HCT116 (cell line): ENCODE results near the gene TMEM178B. TPM values are rescaled to one million over a fixed set of nuclear protein-coding genes. Genes with fewer than 3 reads are reported as not detected.

Experiments
- ATAC-seq: fragments of 200-7000 bp; cut with Tn5 transposase; 2 replicates; pipeline ENCODE4 v1.9.1; 2020; ENCODE audit warnings: mild to moderate bottlenecking, moderate library complexity
- BruUV-seq: library from RNA; stranded (reverse); fragments of 400-500 nt; replicated peaks from 2 replicates; lab custom pipeline; 2021; lab: Mats Ljungman, UMichigan
- CTCF ChIA-PET: fragments of 300-600 bp; sonication (Branson Sonifier 250); formaldehyde crosslinking; loops from one replicate; lab custom pipeline; 2021; ENCODE audit warnings: antibody characterized with exemption; lab: Charles Lee
- POLR2A ChIA-PET: fragments of 300-600, 350-600 bp; sonication (Branson Sonifier 250); formaldehyde crosslinking; loops from one replicate; lab custom pipeline; 2021; ENCODE audit warnings: antibody characterized with exemption; lab: Charles Lee
- RAD21 ChIA-PET, 2 experiments: fragments of 300-600 bp; sonication (Branson Sonifier 250); formaldehyde crosslinking; loops; one replicate each; lab custom pipeline; 2023; ENCODE audit warnings: low total read pairs in 2 of 2; ENCODE audit not compliant: uncharacterized antibody in 2 of 2, unreplicated experiment in 2 of 2, low non-redundant PET in 1 of 2; lab: Charles Lee
- DNase-seq: peaks from one replicate; pipeline ENCODE4 v3.0.0-alpha.2; 2010; ENCODE audit warnings: low read depth, low spot score
- H2AFZ ChIP-seq: fragments of 200-600 bp; shearing (Covaris generic), sonication (generic); 2 replicates; pipeline ENCODE4 v1.6.1; 2017; ENCODE audit warnings: low read depth, mixed run types, mixed read lengths, antibody characterized with exemption, low read length; ENCODE audit not compliant: poor library complexity, severe bottlenecking
- H3K27ac ChIP-seq: 2 replicates; pipeline ENCODE4 v1.5.1; 2012; ENCODE audit warnings: low read depth, low read length
- H3K27me3 ChIP-seq: fragments of 200-600 bp; sonication (generic); 2 replicates; pipeline ENCODE4 v1.6.1; 2016; ENCODE audit warnings: mixed run types, low read length, mixed read lengths; ENCODE audit not compliant: insufficient read depth
- H3K36me3 ChIP-seq, 2 experiments: fragments of 200-500 bp in 1 of 2; fragments of 200-600 bp in 1 of 2; sonication (Bioruptor generic) in 1 of 2; sonication (generic) in 1 of 2; 2 replicates each; pipeline versions ENCODE4 v1.5.1 to v1.6.1; 2014 to 2016; ENCODE audit warnings: low read length in 2 of 2, inconsistent platforms in 1 of 2, mixed read lengths in 1 of 2, mixed run types in 1 of 2; ENCODE audit not compliant: insufficient read depth in 2 of 2, control insufficient read depth in 1 of 2
- H3K4me1 ChIP-seq, 2 experiments: fragments of 200-600 bp in 1 of 2; sonication (generic) in 1 of 2; 2 replicates each; pipeline versions ENCODE4 v1.5.1 to v1.6.1; 2012 to 2017; ENCODE audit warnings: low read length in 2 of 2, inconsistent platforms in 1 of 2, mild to moderate bottlenecking in 1 of 2, mixed read lengths in 1 of 2, mixed run types in 1 of 2, moderate library complexity in 1 of 2; ENCODE audit not compliant: insufficient read depth in 2 of 2, control insufficient read depth in 1 of 2
- H3K4me2 ChIP-seq: fragments of 200-600 bp; sonication (generic); 2 replicates; pipeline ENCODE4 v1.6.1; 2017; ENCODE audit warnings: mixed run types, low read length, mixed read lengths
- H3K4me3 ChIP-seq, 2 experiments: fragments of 200-600 bp in 1 of 2; sonication (generic) in 1 of 2; replicated peaks in 1 of 2; 2 replicates each; pipeline ENCODE4 v1.5.1; 2011 to 2016; ENCODE audit warnings: low read length in 2 of 2, control low read depth in 1 of 2, low read depth in 1 of 2, mild to moderate bottlenecking in 1 of 2, mixed read lengths in 1 of 2, mixed run types in 1 of 2
- H3K79me2 ChIP-seq: fragments of 200-600 bp; sonication (generic); 2 replicates; pipeline ENCODE4 v1.6.1; 2017; ENCODE audit warnings: mild to moderate bottlenecking, mixed run types, low read length, moderate library complexity, mixed read lengths; ENCODE audit not compliant: insufficient read depth
- H3K9ac ChIP-seq: fragments of 200-600 bp; sonication (generic); 2 replicates; pipeline ENCODE4 v1.6.1; 2016; ENCODE audit warnings: low read length, mixed read lengths
- H3K9me2 ChIP-seq: fragments of 200-600 bp; sonication (generic), shearing (Covaris generic); 2 replicates; pipeline ENCODE4 v1.6.1; 2017; ENCODE audit warnings: mixed run types, mild to moderate bottlenecking, moderate library complexity; ENCODE audit not compliant: insufficient read depth
- H3K9me3 ChIP-seq, 2 experiments: fragments of 200-500 bp in 1 of 2; fragments of 200-600 bp in 1 of 2; sonication (Bioruptor generic) in 1 of 2; sonication (generic) in 1 of 2; 2 replicates each; pipeline ENCODE4 v1.6.1; 2014 to 2017; ENCODE audit warnings: low read length in 2 of 2, mixed read lengths in 2 of 2, inconsistent platforms in 1 of 2, low read depth in 1 of 2, mild to moderate bottlenecking in 1 of 2, mixed run types in 1 of 2, moderate library complexity in 1 of 2; ENCODE audit not compliant: control insufficient read depth in 1 of 2, insufficient read depth in 1 of 2
- H4K20me1 ChIP-seq: fragments of 200-600 bp; sonication (generic), shearing (Covaris generic); 2 replicates; pipeline ENCODE4 v1.6.1; 2017; ENCODE audit warnings: mixed run types, mild to moderate bottlenecking, moderate library complexity; ENCODE audit not compliant: insufficient read depth
- EGR1 ChIP-seq: IDR thresholded peaks from 2 replicates; pipeline ENCODE4 v1.6.1; 2012; ENCODE audit warnings: low read depth
- ELF1 ChIP-seq: IDR thresholded peaks from 2 replicates; pipeline ENCODE4 v1.6.1; 2012; ENCODE audit warnings: low read depth, borderline replicate concordance
- FOSL1 ChIP-seq: IDR thresholded peaks from 2 replicates; pipeline ENCODE4 v1.6.1; 2012; ENCODE audit warnings: low read depth
- MAX ChIP-seq: IDR thresholded peaks from 2 replicates; pipeline ENCODE4 v1.6.1; 2012
- POLR2A ChIP-seq: IDR thresholded peaks from 2 replicates; pipeline ENCODE4 v1.7.0; 2011; ENCODE audit warnings: borderline replicate concordance; ENCODE audit not compliant: insufficient read depth, insufficient read length; ENCODE audit errors: extremely low read depth
- POLR2AphosphoS5 ChIP-seq: IDR thresholded peaks from 2 replicates; pipeline ENCODE4 v1.6.1; 2011; ENCODE audit warnings: mild to moderate bottlenecking, low read depth, low read length, moderate library complexity
- RAD21 ChIP-seq: IDR thresholded peaks from 2 replicates; pipeline ENCODE4 v1.6.1; 2012; ENCODE audit warnings: low read depth, mild to moderate bottlenecking
- SIN3A ChIP-seq: IDR thresholded peaks from 2 replicates; pipeline ENCODE4 v1.6.1; 2012; ENCODE audit warnings: low read depth
- SP1 ChIP-seq: IDR thresholded peaks from 2 replicates; pipeline ENCODE4 v1.6.1; 2012; ENCODE audit warnings: low read depth
- SRF ChIP-seq: IDR thresholded peaks from 2 replicates; pipeline ENCODE4 v1.6.1; 2012; ENCODE audit warnings: low read depth
- TCF7L2 ChIP-seq: IDR thresholded peaks from 2 replicates; pipeline ENCODE4 v1.7.0; 2011; ENCODE audit warnings: borderline replicate concordance, inconsistent platforms; ENCODE audit not compliant: insufficient read depth, insufficient read length; ENCODE audit errors: extremely low read depth
- YY1 ChIP-seq: IDR thresholded peaks from 2 replicates; pipeline ENCODE4 v1.6.1; 2011; ENCODE audit warnings: low read length, low read depth, moderate library complexity, mild to moderate bottlenecking; ENCODE audit not compliant: insufficient replicate concordance; ENCODE audit errors: extremely low read depth
- ZFX ChIP-seq: fragments of 450-650 bp; IDR thresholded peaks from 2 replicates; pipeline ENCODE4 v1.6.1; 2017
- ZNF274 ChIP-seq: fragments of 200-500 bp; sonication (Bioruptor generic); IDR thresholded peaks from 2 replicates; pipeline ENCODE4 v1.6.1; 2014; ENCODE audit warnings: mild to moderate bottlenecking, low read depth, low read length, inconsistent platforms
- intact Hi-C: fragments of 100-400 bp; cut with micrococcal nuclease; formaldehyde crosslinking; loops from 2 replicates; pipeline ENCODE4 v1.10.0; 2022
- total RNA-seq: library from RNA; stranded (reverse); gene quantifications from one replicate; pipeline ENCODE4 v1.2.1, GENCODE V29; 2021; ENCODE audit not compliant: unreplicated experiment
- TF ChIP-seq, protein P1 (sequence below): IDR thresholded peaks from 2 replicates; pipeline ENCODE4 v1.6.1; 2011; ENCODE audit warnings: mild to moderate bottlenecking, low read length, moderate library complexity; ENCODE audit not compliant: insufficient replicate concordance; ENCODE audit errors: extremely low read depth
- TF ChIP-seq, protein P2 (sequence below), 3 experiments: fragments of 200-600 bp in 1 of 3; sonication (generic) in 1 of 3; IDR thresholded peaks in 2 of 3; conservative IDR thresholded peaks in 1 of 3; 2 replicates each; pipeline ENCODE4 v1.5.1; 2012 to 2017; ENCODE audit warnings: low read depth in 2 of 3, low read length in 2 of 3, antibody characterized with exemption in 1 of 3, borderline replicate concordance in 1 of 3, control low read depth in 1 of 3, mild to moderate bottlenecking in 1 of 3, mixed read lengths in 1 of 3, mixed run types in 1 of 3, moderate library complexity in 1 of 3; ENCODE audit not compliant: insufficient read depth in 1 of 3

Gene TMEM178B
- total RNA-seq, 1 experiment from 2014 or later = 0.02 TPM

- H3K9ac ChIP-seq = no peak overlapping the region
- no peak overlapping the region for H2AFZ ChIP-seq
- H3K79me2 ChIP-seq = no peaks in the 10 kb centered on the region
- no peak for DNase-seq
- no peaks in the 10 kb centered on the region for H3K4me1 ChIP-seq
- H3K36me3 ChIP-seq = no peaks in the 10 kb centered on the region
- POLR2A ChIA-PET = no interaction called here
- H3K27ac ChIP-seq = no peak overlapping the region
- H3K4me2 ChIP-seq = no peak overlapping the region
- H3K9me2 ChIP-seq = no peaks in the 10 kb centered on the region
- H3K27me3 ChIP-seq = peaks cover 21% of the 10 kb centered on the region
- TF ChIP-seq ZNF274 (no peak), EGR1 (no peak), RAD21 (no peak), YY1 (no peak), SIN3A (no peak), POLR2AphosphoS5 (no peak), SP1 (no peak), SRF (no peak), FOSL1 (no peak), ELF1 (no peak), POLR2A (no peak), TCF7L2 (no peak), ZFX (no peak), MAX (no peak)
- TF ChIP-seq, protein P1, sequence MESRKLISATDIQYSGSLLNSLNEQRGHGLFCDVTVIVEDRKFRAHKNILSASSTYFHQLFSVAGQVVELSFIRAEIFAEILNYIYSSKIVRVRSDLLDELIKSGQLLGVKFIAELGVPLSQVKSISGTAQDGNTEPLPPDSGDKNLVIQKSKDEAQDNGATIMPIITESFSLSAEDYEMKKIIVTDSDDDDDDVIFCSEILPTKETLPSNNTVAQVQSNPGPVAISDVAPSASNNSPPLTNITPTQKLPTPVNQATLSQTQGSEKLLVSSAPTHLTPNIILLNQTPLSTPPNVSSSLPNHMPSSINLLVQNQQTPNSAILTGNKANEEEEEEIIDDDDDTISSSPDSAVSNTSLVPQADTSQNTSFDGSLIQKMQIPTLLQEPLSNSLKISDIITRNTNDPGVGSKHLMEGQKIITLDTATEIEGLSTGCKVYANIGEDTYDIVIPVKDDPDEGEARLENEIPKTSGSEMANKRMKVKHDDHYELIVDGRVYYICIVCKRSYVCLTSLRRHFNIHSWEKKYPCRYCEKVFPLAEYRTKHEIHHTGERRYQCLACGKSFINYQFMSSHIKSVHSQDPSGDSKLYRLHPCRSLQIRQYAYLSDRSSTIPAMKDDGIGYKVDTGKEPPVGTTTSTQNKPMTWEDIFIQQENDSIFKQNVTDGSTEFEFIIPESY = no peak
- TF ChIP-seq, protein P2, sequence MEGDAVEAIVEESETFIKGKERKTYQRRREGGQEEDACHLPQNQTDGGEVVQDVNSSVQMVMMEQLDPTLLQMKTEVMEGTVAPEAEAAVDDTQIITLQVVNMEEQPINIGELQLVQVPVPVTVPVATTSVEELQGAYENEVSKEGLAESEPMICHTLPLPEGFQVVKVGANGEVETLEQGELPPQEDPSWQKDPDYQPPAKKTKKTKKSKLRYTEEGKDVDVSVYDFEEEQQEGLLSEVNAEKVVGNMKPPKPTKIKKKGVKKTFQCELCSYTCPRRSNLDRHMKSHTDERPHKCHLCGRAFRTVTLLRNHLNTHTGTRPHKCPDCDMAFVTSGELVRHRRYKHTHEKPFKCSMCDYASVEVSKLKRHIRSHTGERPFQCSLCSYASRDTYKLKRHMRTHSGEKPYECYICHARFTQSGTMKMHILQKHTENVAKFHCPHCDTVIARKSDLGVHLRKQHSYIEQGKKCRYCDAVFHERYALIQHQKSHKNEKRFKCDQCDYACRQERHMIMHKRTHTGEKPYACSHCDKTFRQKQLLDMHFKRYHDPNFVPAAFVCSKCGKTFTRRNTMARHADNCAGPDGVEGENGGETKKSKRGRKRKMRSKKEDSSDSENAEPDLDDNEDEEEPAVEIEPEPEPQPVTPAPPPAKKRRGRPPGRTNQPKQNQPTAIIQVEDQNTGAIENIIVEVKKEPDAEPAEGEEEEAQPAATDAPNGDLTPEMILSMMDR (IDR thresholded peaks at IDR 0.05 in 2 of 3, conservative IDR thresholded peaks at IDR 0.05 in 1 of 3; ENCODE audit: borderline replicate concordance in 1 of 3, insufficient read depth in 1 of 3, low read depth in 2 of 3, low read length in 2 of 3) = no peak
- H3K4me3 ChIP-seq = no peak overlapping the region
- H3K9me3 ChIP-seq = no peaks in the 10 kb centered on the region
- ATAC-seq = no peak
- H4K20me1 ChIP-seq = no peaks in the 10 kb centered on the region
- CTCF ChIA-PET = no interaction called here
- RAD21 ChIA-PET = no interaction called here
- intact Hi-C loops = no loop called here
- no TSS peak for BruUV-seq
These were observed 228.8 kb downstream of the TMEM178B start for GRCh38 chr7:141302617-141303016.
